Right lobe of liver (tissue), 4 donors: ENCODE data around the gene CDS1.
"Not testable (repeated sequence)": the region's sequence is repeated elsewhere in the genome, so short reads cannot be mapped to it uniquely, and the experiment has no call there.

Experiments used
- CTCF ChIP-seq, 4 donors: fragments of 200-600 bp in 3 of 4; fragments of 450-650 bp in 1 of 4; IDR thresholded peaks; one replicate each; pipeline versions ENCODE4 v1.5.1 to v1.8.0; 2016 to 2022; ENCODE audit warnings: antibody characterized with exemption in 4 of 4, mild to moderate bottlenecking in 2 of 4
- POLR2A ChIP-seq: fragments of 450-650 bp; IDR thresholded peaks from one replicate; pipeline ENCODE4 v1.6.1; 2017; ENCODE audit warnings: antibody characterized with exemption, mild to moderate bottlenecking
- donor health status: DM: no; HTN: no; CAD: no.
- donor health status: DM: no; HTN: no; CAD: no.
- donor health status: DM: no; HTN: yes; CAD: no.

DNA sequence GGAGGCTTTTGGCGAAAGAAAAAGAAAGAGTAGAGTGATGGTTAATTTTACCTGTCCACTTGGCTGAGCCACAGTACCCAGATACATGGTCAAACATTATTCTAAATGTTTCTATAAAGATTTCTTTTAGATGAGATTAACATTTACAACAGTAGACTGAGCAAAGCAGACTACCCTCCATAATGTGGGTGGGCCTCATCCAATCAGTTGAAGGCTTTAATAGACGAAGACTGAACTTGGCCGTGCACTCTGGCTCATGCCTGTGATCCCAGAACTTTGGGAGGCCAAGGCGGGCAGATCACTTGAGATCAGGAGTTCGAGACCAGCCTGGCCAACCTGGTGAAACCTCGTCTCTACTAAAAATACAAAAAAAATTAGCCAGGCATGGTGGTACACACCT lies 33.7 kb upstream of the CDS1 start:
- not testable (repeated sequence) for TF ChIP-seq CTCF (IDR thresholded peaks at IDR 0.05); POLR2A
